ENCODE measurements around the gene CELSR2.

The CELSR2 gene

GRCh38 chr1:109204484-109204883 is 44.9 kb upstream of the CELSR2 start:
- H3K79me2 ChIP-seq (ENCODE audit: control insufficient read depth, low read length), result no peaks in the 10 kb centered on the region
- no peaks in the 10 kb centered on the region for H3K9me3 ChIP-seq (ENCODE audit: control insufficient read depth, insufficient read depth, low read length)
- 0 out of 2 replicates have a peak, but pooled peaks cover 3% of the 10 kb centered on the region for H3K4me1 ChIP-seq (ENCODE audit: control insufficient read depth, low read length)
- H3K36me3 ChIP-seq (ENCODE audit: control insufficient read depth, low read length), result no peaks in the 10 kb centered on the region
- H4K20me1 ChIP-seq (ENCODE audit: control insufficient read depth, insufficient read depth, low read depth, low read length), result no peaks in the 10 kb centered on the region
- TF ChIP-seq, protein P1, sequence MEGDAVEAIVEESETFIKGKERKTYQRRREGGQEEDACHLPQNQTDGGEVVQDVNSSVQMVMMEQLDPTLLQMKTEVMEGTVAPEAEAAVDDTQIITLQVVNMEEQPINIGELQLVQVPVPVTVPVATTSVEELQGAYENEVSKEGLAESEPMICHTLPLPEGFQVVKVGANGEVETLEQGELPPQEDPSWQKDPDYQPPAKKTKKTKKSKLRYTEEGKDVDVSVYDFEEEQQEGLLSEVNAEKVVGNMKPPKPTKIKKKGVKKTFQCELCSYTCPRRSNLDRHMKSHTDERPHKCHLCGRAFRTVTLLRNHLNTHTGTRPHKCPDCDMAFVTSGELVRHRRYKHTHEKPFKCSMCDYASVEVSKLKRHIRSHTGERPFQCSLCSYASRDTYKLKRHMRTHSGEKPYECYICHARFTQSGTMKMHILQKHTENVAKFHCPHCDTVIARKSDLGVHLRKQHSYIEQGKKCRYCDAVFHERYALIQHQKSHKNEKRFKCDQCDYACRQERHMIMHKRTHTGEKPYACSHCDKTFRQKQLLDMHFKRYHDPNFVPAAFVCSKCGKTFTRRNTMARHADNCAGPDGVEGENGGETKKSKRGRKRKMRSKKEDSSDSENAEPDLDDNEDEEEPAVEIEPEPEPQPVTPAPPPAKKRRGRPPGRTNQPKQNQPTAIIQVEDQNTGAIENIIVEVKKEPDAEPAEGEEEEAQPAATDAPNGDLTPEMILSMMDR (IDR thresholded peaks at IDR 0.05; ENCODE audit: low read depth, low read length, poor library complexity, severe bottlenecking), result no peak
- no peak for TF ChIP-seq EZH2phosphoT487 (IDR thresholded peaks at IDR 0.05; ENCODE audit: borderline replicate concordance, low read length)
- peaks cover 7% of the 10 kb centered on the region; the same call in 1 of the 2 replicates for H3K27me3 ChIP-seq (ENCODE audit: control insufficient read depth, low read length)
- no peak overlapping the region for H3K4me2 ChIP-seq (ENCODE audit: low read length)
- no peak overlapping the region for H3K4me3 ChIP-seq (ENCODE audit: low read length)
- no peaks in the 10 kb centered on the region for H3K9me2 ChIP-seq (replicated peaks; ENCODE audit: control insufficient read depth, low read length)
- no peaks in the 10 kb centered on the region for H3F3A ChIP-seq (ENCODE audit: control insufficient read depth, insufficient read depth)
- H3K27ac ChIP-seq (ENCODE audit: low read depth, low read length), result no peak overlapping the region

- no peaks in the 10 kb centered on the region for H3F3A ChIP-seq (ENCODE audit: control insufficient read depth, insufficient read depth)
- H3K36me3 ChIP-seq (ENCODE audit: control insufficient read depth, low read length), result no peaks in the 10 kb centered on the region
- TF ChIP-seq, protein P1 (IDR thresholded peaks at IDR 0.05; ENCODE audit: low read depth, low read length, poor library complexity, severe bottlenecking), result no peak
- no peak for TF ChIP-seq EZH2phosphoT487 (IDR thresholded peaks at IDR 0.05; ENCODE audit: borderline replicate concordance, low read length)
- no peak overlapping the region for H3K4me3 ChIP-seq (ENCODE audit: low read length)
- no peaks in the 10 kb centered on the region for H3K27me3 ChIP-seq (ENCODE audit: control insufficient read depth, low read length)
- no peaks in the 10 kb centered on the region for H3K9me2 ChIP-seq (replicated peaks; ENCODE audit: control insufficient read depth, low read length)
- peaks cover 6% of the 10 kb centered on the region for H3K4me1 ChIP-seq (ENCODE audit: control insufficient read depth, low read length)
- no peak overlapping the region for H3K4me2 ChIP-seq (ENCODE audit: low read length)
- no peaks in the 10 kb centered on the region for H3K9me3 ChIP-seq (ENCODE audit: control insufficient read depth, insufficient read depth, low read length)
- H3K27ac ChIP-seq (ENCODE audit: low read depth, low read length), result no peak overlapping the region
- H4K20me1 ChIP-seq (ENCODE audit: control insufficient read depth, insufficient read depth, low read depth, low read length), result no peaks in the 10 kb centered on the region
- H3K79me2 ChIP-seq (ENCODE audit: control insufficient read depth, low read length), result no peaks in the 10 kb centered on the region
Measured at GRCh38 chr1:109206339-109206738, 43.0 kb upstream of the CELSR2 start.

GRCh38 chr1:109207467-109208103 is 41.8 kb upstream of the CELSR2 start:
- Histone ChIP-seq H3K4me3 (ENCODE audit: low read length) (no peak overlapping the region), H3K9me3 (ENCODE audit: control insufficient read depth, insufficient read depth, low read length) (no peaks in the 10 kb centered on the region), H3K79me2 (ENCODE audit: control insufficient read depth, low read length) (no peaks in the 10 kb centered on the region), H3K27ac (ENCODE audit: low read depth, low read length) (no peak overlapping the region), H3K27me3 (ENCODE audit: control insufficient read depth, low read length) (no peaks in the 10 kb centered on the region), H3F3A (ENCODE audit: control insufficient read depth, insufficient read depth) (no peaks in the 10 kb centered on the region), H4K20me1 (ENCODE audit: control insufficient read depth, insufficient read depth, low read depth, low read length) (no peaks in the 10 kb centered on the region), H3K4me2 (ENCODE audit: low read length) (no peak overlapping the region), H3K9me2 (replicated peaks; ENCODE audit: control insufficient read depth, low read length) (no peaks in the 10 kb centered on the region), H3K36me3 (ENCODE audit: control insufficient read depth, low read length) (no peaks in the 10 kb centered on the region), H3K4me1 (ENCODE audit: control insufficient read depth, low read length) (peaks cover 6% of the 10 kb centered on the region)
- TF ChIP-seq EZH2phosphoT487 (IDR thresholded peaks at IDR 0.05; ENCODE audit: borderline replicate concordance, low read length), result no peak
- TF ChIP-seq, protein P1 (IDR thresholded peaks at IDR 0.05; ENCODE audit: low read depth, low read length, poor library complexity, severe bottlenecking), result no peak
